ENCODE data around the gene BHMT2.

Gene BHMT2

GRCh38 chr5:79023947-79024346 is 45.6 kb upstream of the BHMT2 start:
- no peak for DNase-seq (ENCODE audit: extremely low spot score)
- ChIA-PET CTCF (interaction anchor here (1.1 to 7.8 kb wide), 25 partner anchors 8 to 1060 kb away, joined by 3 to 198 read pairs (median 9); partner anchors contain the start of gene ARSB), POLR2A (no interaction called here)
- no peak for TF ChIP-seq CTCF (IDR thresholded peaks at IDR 0.05; ENCODE audit: control extremely low read depth, extremely low read depth, low read depth, missing control alignments)

- POLR2A ChIA-PET, result no interaction called here
- CTCF ChIA-PET, result interaction anchor here (0.7 to 7.8 kb wide), 49 partner anchors 9 to 1464 kb away, joined by 3 to 198 read pairs (median 4); partner anchors contain the start of gene ARSB
- peak; percentile 44 for DNase-seq (ENCODE audit: extremely low spot score)
- TF ChIP-seq CTCF (IDR thresholded peaks at IDR 0.05; ENCODE audit: control extremely low read depth, extremely low read depth, low read depth, missing control alignments), result peak; percentile 85
Measured at GRCh38 chr5:79025054-79025472, 44.5 kb upstream of the BHMT2 start.

GRCh38 chr5:79030663-79031484 is 38.7 kb upstream of the BHMT2 start:
- ChIA-PET CTCF (interaction anchor here (1.1 to 3.1 kb wide), 3 partner anchors 10 to 102 kb away, joined by 3 to 17 read pairs (median 13); no protein-coding TSS in a partner anchor), POLR2A (no interaction called here)
- DNase-seq (ENCODE audit: extremely low spot score), result no peak
- no peak for TF ChIP-seq CTCF (IDR thresholded peaks at IDR 0.05; ENCODE audit: control extremely low read depth, extremely low read depth, low read depth, missing control alignments)

- DNase-seq (ENCODE audit: extremely low spot score), result no peak
- ChIA-PET CTCF (no interaction called here), POLR2A (no interaction called here)
- no peak for TF ChIP-seq CTCF (IDR thresholded peaks at IDR 0.05; ENCODE audit: control extremely low read depth, extremely low read depth, low read depth, missing control alignments)
Measured at GRCh38 chr5:79031485-79031867, 38.1 kb upstream of the BHMT2 start.

- ChIA-PET POLR2A (no interaction called here), CTCF (interaction anchor here (2.7 kb wide), 1 partner anchor 101 kb away, joined by 10 read pairs; no protein-coding TSS in a partner anchor)
- TF ChIP-seq CTCF (IDR thresholded peaks at IDR 0.05; ENCODE audit: control extremely low read depth, extremely low read depth, low read depth, missing control alignments), result no peak
- no peak for DNase-seq (ENCODE audit: extremely low spot score)
Measured at GRCh38 chr5:79032031-79032695, 37.4 kb upstream of the BHMT2 start.

- DNase-seq (ENCODE audit: extremely low spot score), result no peak
- ChIA-PET CTCF (interaction anchor here (1.5 to 4.4 kb wide), 3 partner anchors 8 to 100 kb away, joined by 6 to 26 read pairs (median 10); no protein-coding TSS in a partner anchor), POLR2A (no interaction called here)
- TF ChIP-seq CTCF (IDR thresholded peaks at IDR 0.05; ENCODE audit: control extremely low read depth, extremely low read depth, low read depth, missing control alignments), result no peak
Measured at GRCh38 chr5:79032782-79033181, 36.8 kb upstream of the BHMT2 start.

All from GM10248 (cell line).